ENCODE measurements around the gene SERPINB6. TPM values are rescaled to one million over a fixed set of nuclear protein-coding genes. Genes with fewer than 3 reads are reported as not detected.
"Not testable (repeated sequence)": the region's sequence is repeated elsewhere in the genome, so short reads cannot be mapped to it uniquely, and the experiment has no call there.

SERPINB6 gene
- total RNA-seq, 1 donor from 2014 or later: 31.8 TPM

DNA sequence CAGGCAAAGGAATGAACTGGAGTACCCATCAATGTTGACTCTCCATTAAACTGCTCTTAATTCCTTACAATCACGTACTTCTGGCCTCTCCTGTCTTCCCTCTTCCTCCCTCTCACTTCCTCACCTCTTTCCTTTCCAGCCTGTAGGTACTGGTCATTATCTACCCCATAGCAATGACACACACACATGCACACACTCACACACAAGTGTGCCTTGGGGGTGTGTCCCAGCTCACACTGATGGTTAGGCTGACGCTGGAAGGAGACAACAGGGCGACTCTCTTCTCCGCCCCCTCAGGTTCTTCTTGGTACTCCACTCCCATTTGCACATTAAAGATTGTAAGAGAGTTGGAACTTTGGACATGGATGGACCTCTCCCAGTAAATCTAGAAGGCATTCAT, 54.3 kb downstream of the SERPINB6 start:
- DNase-seq (ENCODE audit: low spot score): no peak
- ATAC-seq: no peak

DNA sequence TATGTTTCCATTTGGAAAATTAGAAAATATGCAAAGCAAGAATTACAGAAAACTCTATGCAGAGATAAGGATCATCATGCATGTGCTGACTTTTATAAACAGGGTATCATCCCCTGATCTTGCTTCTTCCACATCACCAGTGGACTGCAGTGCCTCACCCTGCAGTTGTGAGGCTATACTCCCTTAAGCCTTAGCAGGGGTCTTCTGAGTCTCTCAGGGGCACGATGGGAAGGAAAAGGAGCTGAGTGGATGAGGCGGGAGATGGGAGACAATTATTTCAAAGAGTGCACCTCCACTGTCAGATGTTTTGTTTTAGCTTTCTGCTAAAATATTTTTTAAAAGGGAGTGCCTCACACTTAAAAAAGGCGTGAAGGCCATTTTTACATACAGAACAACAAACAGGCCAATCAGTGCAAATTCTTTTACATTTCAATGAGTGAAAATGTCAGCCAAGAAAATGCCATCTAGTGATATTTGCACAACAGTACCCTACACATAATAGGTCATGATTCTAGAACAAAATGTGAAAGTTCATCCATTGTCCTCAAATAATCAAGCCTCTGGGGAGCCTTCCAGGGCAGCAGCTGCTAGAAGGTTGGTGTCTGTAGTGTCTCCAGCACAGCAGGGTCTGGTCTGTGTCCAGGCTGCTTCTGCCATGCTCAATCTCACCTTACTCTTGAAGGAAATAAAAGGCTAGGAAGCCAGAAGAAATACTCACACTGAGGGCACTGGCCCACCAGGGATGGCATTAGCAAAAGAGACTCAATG, 55.0 kb downstream of the SERPINB6 start:
- ATAC-seq (no peak), DNase-seq (ENCODE audit: low spot score) (peak; percentile 27)

DNA sequence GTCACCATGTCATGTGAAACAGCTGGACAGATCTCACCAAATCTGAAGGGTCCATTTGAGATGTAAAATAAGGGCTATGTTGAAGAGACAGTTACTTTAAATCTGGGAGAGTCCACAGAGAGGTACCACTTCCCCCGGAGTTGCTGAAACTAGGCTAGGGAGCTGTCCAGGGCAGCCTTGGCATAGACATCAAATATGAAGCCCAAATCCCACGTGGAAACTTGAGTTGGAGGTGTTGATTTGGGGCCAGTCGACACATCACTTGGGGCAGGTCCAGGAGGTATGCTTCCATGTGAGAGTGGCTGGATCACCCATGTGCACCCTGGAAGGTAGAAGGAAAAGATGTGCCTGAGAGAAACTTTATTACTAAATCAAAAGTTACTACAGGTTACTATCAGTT, 56.2 kb downstream of the SERPINB6 start:
- no peak for ATAC-seq

DNA sequence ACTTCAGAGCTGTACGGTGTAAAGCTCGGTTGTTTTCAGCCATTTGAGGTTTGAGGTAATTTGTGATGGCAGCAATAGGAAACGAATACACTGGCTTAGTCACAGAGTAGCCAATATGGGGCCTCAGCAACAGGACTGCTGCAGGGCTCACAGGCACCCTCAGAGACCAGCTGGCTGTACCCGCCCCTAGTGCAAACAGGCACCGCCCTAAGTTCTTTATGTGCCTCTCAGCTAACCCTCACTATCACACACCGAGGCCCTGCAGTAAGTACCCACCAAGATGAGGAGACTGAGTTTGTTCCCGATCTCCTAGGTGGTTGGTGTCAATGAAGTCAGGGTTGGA, 57.1 kb downstream of the SERPINB6 start:
- DNase-seq (ENCODE audit: low spot score): peak; percentile 11
- ATAC-seq: no peak

More for the DNA sequence above, 56.2 kb downstream of the SERPINB6 start:
- DNase-seq (ENCODE audit: low spot score): peak; percentile 23

DNA sequence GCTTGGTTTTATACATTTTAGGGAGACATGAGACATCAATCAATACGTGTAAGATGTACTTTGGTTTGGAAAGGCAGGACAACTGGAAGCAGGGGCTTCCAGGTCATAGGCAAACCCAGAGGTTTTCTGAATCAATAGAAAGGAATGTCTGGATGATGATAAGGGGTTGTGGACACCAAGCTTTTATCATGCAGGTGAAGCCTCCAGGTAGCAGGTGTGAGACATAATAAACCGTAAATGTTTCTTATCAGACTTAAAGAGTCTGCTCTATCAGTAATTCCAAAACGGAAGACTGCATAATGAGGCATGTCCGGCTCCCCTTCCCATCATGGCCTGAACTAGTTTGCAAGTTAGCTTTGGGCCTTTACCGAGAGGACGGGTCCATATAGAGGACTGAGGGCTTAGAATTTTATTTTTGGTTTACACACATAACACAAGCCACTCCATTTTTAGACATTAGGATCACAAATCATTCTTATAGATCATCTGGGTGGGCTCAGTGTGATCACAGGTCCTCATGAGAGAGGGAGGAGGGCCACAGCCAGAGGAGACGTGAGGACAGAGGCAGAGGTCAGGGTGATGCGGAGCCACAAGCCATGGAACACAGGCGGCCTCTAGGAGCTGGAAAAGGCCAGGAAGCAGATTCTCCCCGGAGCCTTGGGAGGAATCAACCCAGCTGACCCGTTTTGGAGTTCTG, 57.6 kb downstream of the SERPINB6 start:
- DNase-seq (ENCODE audit: low spot score) (peak; percentile 14), ATAC-seq (no peak)

DNA sequence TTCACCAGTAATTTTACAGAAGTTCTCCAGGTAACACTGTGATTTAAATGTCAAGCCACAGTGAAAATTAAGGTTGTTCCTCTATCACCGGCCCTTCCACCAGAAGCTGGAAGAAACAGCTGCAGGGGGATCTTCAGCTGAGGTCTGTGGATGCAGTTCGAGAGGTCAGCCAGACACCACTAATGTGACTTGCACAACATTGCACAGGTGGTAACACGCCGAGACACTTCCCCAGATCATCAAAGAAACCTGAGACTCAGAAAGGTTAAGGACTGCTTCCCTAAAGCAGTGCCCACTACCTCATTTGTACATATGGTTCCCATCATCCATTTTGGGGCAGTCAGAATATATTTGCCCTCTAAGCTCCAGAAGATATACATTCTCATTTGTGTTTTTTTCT, 60.2 kb downstream of the SERPINB6 start:
- DNase-seq (ENCODE audit: low spot score) (peak; percentile 33), ATAC-seq (no peak)

DNA sequence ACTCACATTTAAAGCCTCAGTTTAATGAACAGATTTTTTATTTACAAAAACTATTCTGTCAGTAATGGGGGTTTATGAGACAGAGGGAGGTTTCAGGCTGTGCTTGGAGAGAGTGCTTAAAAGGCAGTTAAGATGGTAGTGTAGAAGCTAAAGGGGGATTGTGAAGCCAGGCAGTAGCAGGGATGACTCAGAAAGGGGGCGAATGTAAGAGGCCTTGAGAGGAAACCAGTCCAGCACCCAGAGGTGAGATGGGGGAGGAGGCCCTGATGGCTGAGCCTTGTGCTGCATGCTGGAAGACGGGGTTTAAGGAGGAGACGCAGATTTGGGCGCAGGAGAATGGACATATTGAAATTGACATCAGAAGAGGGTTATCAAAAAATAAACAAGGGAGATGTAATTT, 61.6 kb downstream of the SERPINB6 start:
- DNase-seq (ENCODE audit: low spot score): peak; percentile 22
- ATAC-seq: no peak

DNA sequence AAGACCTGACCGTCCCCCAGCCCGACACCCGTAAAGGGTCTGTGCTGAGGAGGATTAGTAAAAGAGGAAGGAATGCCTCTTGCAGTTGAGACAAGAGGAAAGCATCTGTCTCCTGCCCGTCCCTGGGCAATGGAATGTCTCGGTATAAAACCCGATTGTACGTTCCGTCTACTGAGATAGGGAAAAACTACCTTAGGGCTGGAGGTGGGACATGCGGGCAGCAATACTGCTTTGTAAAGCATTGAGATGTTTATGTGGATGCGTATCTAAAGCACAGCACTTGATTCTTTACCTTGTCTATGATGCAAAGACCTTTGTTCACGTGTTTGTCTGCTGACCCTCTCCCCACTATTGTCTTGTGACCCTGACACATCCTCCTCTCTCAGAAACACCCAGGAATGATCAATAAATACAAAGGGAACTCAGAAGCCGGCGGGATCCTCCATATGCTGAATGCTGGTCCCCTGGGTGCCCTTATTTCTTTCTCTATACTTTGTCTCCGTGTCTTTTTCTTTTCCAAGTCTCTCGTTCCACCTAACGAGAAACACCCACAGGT, 62.2 kb downstream of the SERPINB6 start:
- DNase-seq (ENCODE audit: low spot score): peak; percentile 10
- not testable (repeated sequence) for ATAC-seq

DNA sequence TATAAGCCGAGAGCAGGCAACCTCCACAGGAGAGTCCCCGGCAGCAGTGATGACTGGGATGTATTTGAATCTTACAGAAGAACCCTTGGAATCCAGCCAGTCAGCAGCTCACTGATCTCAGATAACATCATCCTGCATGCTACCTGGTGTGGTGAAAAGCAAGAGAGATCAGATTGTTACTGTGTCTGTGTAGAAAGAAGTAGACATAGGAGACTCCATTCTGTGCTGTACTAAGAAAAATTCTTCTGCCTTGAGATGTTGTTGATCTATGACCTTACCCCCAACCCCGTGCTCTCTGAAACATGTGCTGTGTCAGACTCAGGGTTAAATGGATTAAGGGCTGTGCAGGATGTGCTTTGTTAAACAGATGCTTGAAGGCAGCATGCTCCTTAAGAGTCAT, 62.9 kb downstream of the SERPINB6 start:
- not testable (repeated sequence) for ATAC-seq
- DNase-seq (ENCODE audit: low spot score): peak; percentile 29

DNA sequence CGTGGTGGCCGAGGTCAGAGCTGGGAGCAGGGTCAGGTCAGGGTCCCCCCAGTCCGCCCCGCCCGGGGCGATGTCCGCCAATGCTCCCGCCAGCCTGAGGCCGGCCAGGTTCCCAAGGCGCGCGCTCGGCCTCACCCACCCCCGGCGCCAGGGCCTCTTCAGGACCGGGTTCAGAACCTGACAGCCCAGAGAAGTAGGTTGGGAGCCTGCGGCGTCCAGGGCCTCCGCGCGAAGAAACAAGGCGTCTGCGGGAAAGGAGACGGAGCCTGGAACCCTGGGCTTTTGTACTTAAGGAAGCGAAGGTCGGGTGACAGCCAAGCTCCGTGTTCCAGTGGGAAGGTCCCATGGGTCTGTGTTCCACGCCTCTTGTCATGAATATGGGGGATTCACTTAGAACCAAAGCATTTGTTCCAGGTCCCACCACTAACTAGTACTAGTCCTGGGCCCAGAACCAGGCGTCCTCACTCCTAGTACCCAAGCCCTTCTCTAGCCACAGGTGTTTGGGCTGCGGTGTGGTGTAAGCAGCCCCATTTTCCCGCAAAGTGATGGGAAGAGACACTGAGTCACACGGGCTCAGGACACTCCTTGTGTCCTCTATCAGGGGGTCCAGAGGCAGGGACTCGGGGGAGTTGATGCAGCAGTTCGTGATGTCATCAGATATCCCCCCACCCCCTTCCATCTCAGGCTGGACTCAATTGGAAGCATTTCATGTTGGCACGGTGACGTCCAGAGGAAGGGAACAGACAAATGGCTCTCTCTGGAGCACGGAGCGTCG, 67.8 kb downstream of the SERPINB6 start:
- ATAC-seq; DNase-seq (ENCODE audit: low spot score): not testable (repeated sequence)

DNA sequence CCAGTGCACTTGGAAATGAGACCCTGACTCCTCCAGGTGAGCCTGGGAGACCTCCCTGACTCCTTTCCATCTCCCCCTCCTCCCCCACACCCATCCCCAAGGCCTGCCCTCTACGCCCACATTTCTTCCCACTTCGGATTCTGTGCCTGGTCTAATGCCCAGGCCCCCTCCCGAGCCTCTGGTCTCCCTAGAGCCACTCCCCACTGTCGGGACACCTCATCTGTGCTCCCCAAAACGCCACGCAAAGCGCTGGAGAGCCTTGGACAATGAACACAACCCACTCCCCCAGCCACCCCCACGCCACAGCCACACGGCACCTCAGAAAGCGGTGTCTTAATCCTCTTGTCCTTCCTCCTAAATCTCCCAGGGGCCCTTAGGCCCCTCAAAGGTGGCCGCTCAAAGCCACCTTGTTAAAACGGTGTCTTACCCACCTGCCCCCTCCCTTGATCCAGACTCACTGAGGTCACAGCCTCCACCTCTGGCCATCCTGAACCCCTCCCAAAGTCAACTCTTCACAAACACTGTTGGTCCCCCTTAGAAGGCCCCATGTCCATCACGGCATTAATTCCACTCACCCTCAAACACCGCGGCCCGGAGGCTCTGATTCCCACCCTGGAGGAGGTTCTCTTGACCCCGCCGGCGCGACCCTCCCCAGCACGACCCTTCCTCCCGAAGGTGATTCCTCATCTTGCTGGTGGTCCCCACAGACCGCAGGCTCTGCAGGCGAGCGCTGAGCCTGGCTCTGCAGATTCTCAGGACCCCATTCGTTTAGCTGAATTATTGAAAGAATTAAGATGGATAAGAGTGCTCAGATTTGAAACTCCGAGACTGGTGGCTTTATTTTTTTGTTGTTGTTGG, 69.5 kb downstream of the SERPINB6 start:
- DNase-seq (ENCODE audit: low spot score); ATAC-seq: not testable (repeated sequence)

DNA sequence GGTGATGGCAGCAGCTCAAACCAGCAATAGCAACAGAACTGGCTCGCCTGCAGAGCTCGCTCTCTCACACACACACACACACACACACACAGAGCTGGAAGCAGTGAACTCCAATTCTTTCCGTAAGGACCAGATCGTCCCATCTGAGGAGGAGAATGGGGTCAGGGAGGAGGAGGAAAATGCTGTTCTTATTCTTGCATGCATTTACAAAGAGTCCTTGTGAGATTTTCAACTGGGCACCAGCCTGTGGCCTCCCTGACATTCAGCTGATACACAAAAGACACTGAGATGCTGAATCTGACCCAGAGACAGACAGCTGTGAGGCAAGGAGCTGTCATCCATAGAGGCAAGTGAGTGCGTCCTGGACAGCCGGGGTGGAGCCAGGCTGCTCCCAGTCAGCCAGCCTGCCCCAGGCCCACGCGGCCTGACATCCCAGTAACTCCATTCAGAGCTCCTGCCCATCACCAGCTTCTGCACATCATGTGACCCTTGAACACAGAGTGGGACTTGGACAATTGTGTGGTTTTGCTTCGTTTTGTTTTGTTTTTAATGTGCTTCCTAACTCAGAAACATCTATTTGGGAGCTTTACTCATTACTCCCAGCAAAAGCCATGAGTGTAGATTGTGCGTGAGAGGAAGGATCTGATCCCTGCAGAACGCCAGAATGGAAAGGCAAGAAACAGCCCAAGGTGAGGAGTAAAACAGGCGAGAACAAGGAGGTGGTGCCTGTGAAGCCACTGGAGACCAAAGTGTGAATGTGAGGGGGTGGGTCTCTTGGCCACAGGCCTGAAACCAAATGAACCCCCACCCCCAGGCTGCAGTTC, 70.3 kb downstream of the SERPINB6 start:
- no peak for ATAC-seq
- DNase-seq (ENCODE audit: low spot score): no peak

DNA sequence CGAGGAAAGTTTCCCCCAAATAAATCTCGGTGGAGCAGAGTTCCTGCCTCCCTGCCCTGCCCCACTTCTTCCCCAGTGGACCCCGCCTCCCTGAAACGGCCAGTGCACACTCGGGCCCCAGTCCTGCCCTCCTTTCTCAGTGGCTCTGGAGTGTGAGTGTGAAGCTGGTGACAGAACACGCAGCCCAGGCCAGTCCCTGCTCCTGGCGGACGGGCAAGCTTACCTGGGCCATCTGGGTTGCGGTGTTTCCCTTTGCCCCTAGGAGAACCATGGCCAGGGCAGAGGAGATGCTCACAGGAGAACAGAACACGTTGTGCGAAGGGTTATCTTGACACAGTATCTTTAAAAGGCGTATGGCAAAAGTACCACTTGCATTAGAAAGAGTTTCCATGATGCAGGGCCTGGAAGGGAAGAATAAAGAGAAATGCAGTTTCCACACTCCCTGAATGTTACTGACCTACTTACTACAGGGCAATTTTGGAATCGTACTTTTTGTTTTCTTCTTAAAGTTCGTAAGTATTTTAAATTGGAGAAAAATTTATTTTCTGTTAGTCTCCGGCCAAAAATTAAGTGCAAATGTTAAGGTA, 71.1 kb downstream of the SERPINB6 start:
- DNase-seq (ENCODE audit: low spot score): no peak
- ATAC-seq: no peak

DNA sequence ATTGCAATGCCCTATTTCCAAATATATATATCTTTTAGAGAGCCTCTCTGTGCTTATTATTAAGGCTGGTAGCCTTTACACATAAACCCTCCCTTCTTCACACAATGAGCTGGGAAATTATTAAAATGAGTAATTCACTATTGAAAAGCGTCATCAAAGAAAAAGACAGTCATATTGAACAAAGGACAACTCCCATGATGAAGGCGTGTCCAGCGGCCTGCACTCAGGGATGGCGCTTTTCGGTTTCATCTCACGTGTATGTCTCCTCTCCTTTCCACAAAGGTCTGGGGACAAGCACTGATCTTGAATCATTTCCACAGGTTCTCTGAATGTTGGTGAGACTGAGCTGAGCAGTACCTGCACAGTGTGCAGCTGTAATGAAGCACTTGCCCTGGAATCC, 71.8 kb downstream of the SERPINB6 start:
- no peak for ATAC-seq
- no peak for DNase-seq (ENCODE audit: low spot score)

Other genes starting within 250 kb of the SERPINB6 start
- gene MYLK4, start 220.6 kb downstream of the SERPINB6 start, total RNA-seq: 0.25 TPM
- gene WRNIP1, start 206.2 kb downstream of the SERPINB6 start, total RNA-seq: 16.5 TPM
- 9.5 TPM for gene SERPINB1, start 129.7 kb downstream of the SERPINB6 start, total RNA-seq
- 2.0 TPM for gene SERPINB9, start 68.3 kb downstream of the SERPINB6 start, total RNA-seq
- 62.7 TPM for gene NQO2, start 28.3 kb upstream of the SERPINB6 start, total RNA-seq
- gene RIPK1, start 96.9 kb upstream of the SERPINB6 start, total RNA-seq: 12.6 TPM
- 119 TPM for gene BPHL, start 147.1 kb upstream of the SERPINB6 start, total RNA-seq
- 64.5 TPM for gene TUBB2A, start 186.0 kb upstream of the SERPINB6 start, total RNA-seq

Data from left lobe of liver (tissue), 2 donors.